ENCODE data around the gene GDA.

The GDA gene

DNA sequence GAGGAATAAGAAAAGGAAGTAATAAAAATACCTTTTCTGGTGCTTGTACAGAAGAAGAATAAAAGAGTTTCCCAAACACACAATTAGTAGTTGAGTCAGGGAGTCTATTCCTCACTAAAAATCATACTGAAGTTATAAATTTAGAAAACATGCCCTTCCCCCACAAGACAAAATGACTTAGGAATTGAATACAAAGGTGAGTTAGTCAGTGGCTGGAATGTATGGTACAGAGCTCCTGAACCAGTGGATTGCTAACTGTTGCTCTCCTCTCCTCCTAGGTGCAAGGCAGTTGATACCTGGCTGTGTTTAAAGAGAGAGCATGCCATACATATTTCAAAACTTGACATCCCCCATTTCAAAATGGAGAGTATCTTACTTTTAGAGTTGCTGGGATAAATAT is 1.9 kb downstream of the GDA start:
- no peak for DNase-seq

GRCh38 chr9:72154468-72155285 is 5.4 kb downstream of the GDA start:
- no peak for DNase-seq

DNA sequence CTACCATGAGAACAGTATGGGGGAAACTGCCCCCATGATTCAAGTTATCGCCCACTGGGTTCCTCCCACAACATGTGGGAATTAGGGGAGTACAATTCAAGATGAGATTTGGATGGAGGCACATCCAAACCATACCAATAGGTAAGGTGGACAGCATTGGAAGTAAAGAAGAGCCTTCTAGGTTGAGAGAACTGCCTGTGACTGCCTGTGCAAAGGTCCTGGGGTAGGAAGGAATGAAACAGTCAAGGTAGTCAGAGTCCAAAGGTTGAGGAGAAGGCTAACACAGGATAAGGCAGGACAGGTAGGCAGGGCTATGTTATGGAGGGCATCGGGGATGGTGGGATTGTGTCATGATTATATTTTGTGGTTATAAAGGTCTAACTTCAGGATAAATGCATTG is 6.1 kb downstream of the GDA start:
- no peak for DNase-seq

GRCh38 chr9:72156586-72156985 is 7.3 kb downstream of the GDA start:
- DNase-seq: no peak

GRCh38 chr9:72158680-72159079 is 9.4 kb downstream of the GDA start:
- DNase-seq: no peak

DNA sequence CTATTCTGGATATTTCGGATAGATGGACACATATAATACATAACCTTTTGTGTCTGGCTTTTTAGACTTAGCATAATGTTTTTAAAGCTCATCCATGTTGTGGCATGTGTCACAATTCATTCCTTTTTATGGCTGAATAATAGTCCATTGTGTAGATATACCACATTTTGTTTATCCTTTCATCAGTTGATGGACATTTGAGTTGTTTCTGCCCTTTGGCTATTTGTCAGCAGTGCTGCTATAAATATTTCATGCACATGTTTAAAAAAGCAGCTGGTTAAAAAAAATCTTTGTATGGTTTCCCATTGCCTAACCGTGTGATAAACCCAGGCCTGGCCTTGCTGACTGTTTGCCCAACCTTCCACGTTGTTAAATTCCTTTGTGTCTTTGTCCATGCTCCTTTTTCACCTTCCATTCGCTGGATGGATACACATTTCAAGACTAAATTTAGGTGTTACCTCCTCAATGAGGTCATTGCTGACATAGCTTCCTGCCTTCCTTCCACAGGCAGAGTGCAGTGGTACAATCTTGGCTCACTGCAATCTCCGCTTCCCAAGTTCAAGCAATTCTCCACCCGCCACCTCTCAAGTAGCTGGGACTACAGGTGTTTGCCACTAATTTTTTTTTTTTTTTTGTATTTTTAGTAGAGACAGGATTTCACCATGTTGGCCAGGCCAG is 11.3 kb downstream of the GDA start:
- DNase-seq: no peak

DNA sequence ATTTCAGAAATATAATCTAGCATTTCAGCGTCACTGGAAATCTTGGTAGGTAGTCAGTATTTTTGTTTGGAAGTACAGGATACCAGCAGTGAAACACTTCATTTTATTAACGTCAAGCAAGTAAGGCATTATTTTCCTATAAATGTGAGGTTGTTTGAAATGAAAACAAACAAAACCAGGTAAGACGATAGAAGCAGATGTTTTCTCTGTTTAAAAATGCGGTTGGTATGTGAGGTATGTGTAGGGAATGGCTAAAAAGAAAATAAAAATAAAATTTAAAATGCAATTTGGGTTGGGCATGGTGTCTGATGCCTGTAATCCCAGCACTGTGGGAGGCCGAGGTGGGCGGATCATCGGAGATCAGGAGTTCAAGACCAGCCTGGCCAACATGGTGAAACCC is 16.1 kb downstream of the GDA start:
- no peak for DNase-seq

GRCh38 chr9:72165821-72166547 is 16.7 kb downstream of the GDA start:
- DNase-seq: no peak

- no peak for DNase-seq
These were observed 18.8 kb downstream of the GDA start for GRCh38 chr9:72168075-72168474.

DNA sequence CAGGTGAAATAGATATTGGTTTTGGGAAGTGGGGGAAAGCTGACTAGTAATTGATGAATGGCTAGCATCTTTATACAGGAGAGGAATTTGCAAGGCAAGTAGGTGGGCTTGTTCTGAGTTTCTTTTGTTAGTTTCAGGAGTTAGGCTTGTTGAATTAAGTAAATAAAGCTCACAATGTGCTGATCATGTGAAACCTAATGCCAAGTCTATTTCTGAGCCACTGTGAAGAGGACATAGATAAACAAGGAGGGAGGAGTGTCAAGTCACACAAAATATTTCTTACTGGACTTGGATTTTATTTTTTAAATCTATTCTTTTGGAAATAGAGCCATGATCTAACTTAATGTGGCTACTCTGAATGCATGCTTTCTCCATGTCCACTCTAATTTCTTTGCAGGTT is 19.9 kb downstream of the GDA start:
- no peak for DNase-seq

- no peak for DNase-seq
These were observed 23.8 kb downstream of the GDA start for GRCh38 chr9:72173080-72173479.

- DNase-seq: no peak
These were observed 36.3 kb downstream of the GDA start for GRCh38 chr9:72185561-72185960.

DNA sequence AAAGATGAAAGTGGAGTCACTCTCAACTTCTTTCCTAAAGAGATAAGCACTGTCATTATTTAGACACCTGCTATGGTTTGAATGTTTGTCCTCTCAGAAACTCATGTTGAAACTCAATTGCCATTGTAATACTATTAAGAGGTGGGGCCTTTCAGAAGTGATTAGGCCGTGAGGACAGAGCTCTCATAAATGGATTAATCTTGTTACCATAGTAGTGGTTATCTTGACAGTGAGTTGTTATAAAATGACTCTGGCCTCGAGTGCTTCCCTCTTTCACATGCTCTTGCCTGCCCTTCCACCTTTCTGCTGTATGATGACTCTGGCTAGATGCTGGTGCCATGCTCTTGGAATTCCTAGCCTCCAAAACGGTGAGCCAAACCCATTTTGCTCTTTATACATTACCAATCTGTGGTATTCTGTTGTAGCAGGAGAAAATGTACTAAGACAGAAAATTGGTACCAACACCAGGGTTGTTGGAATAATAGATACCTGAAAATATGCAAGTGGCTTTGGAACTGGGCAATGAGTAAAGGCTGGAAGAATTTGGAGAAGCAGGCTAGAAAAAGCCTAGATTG is 38.0 kb downstream of the GDA start:
- no peak for DNase-seq

- DNase-seq: no peak
These were observed 39.0 kb downstream of the GDA start for GRCh38 chr9:72188232-72188631.

GRCh38 chr9:72193478-72193881 is 44.2 kb downstream of the GDA start:
- DNase-seq: no peak

- DNase-seq: no peak
These were observed 50.0 kb downstream of the GDA start for GRCh38 chr9:72199238-72199637.

GRCh38 chr9:72200452-72200851 is 51.2 kb downstream of the GDA start:
- no peak for DNase-seq

DNA sequence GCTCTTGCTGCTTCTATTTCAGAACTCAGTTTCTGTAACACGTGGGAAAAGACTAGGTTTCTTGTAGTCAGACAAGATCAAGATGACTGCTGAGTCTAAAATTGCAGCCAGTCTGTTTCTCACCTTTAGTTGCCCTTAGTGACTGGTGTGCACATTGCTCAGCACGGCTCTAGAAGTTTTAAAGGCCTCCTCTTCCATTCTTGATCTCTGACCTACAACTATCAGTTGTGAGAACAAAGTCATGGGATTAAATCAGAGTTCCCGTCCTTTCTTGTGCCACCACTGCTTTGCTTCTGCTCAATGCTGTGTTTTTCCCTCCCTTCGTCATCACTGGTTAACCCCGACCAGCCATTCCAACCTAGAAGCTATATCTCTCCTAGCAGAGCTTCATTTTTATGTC is 52.8 kb downstream of the GDA start:
- DNase-seq: no peak

GRCh38 chr9:72203205-72203803 is 54.1 kb downstream of the GDA start:
- DNase-seq: no peak

DNA sequence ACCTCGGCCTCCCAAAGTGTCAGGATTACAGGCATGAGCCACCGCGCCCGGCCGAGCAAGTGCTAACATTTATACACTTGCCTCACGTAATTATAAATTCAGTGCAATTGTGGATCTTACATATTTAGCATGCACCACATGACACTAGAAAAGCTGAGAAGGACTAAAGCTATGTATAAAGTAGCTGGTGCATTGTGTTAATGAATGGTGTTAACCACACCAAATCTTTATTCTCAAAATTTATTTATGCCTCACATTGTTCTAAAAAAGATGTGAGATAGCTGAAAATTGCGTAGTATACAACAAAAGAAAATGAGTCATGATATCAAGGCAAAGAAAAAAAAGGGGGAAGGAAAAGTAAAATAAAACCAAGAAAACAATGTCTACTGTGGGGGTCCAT is 54.8 kb downstream of the GDA start:
- DNase-seq: no peak

GRCh38 chr9:72205513-72205912 is 56.3 kb downstream of the GDA start:
- DNase-seq: no peak

DNA sequence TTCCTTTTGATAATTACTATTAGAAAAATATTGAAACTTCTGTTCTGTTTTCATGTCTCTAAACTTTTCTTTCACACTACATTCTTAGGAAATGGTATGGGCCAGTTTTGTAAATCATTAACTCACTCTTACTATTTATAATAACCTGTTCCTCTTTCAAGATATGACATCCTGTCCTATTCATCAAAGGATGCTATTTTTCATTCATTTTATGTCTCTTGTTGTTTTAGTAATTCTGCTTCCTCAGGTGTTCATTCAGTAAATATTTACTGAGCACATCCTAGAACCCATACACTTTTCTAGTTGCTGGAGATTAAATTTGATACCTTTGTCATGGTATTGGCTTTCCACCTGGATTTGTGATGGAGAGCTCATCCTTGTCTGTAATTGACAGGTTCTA is 58.0 kb downstream of the GDA start:
- DNase-seq: no peak

DNA sequence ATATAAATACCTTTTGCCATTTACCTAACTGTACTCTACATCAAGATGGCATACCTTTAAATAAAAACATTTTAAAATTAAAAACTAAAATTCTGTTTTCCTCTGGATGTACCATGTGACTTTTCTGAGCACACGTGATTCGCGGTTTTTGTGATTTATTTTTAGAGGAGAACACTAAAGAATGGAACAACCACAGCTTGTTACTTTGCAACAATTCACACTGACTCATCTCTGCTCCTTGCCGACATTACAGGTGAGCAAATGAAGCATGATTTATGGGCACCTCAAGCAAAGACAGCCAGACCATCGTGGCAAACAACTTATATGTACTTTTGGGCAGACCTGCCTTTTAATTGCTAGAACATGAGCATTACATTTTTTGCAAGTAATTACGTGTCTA is 61.3 kb downstream of the GDA start:
- DNase-seq: no peak

Measured in NCI-H510A (cell line).